ENCODE results near the gene IL4.

GRCh38 chr5:132690156-132690555, 16.4 kb downstream of the IL4 start:
- TF ChIP-seq ZNF510 (tag by site-specific recombination; IDR thresholded peaks at IDR 0.05; ENCODE audit: insufficient replicate concordance) (no peak), CTCF (tag by site-specific recombination; IDR thresholded peaks at IDR 0.05) (no peak), ZNF768 (tag by site-specific recombination; IDR thresholded peaks at IDR 0.05) (no peak), ZBTB7A (tag by site-specific recombination; IDR thresholded peaks at IDR 0.05; ENCODE audit: low read depth) (no peak), KLF10 (tag by site-specific recombination; IDR thresholded peaks at IDR 0.05) (no peak), ZNF544 (tag by site-specific recombination; IDR thresholded peaks at IDR 0.05) (no peak), ZNF792 (tag by site-specific recombination; IDR thresholded peaks at IDR 0.05) (no peak), TRIM28 (IDR thresholded peaks at IDR 0.05; ENCODE audit: borderline replicate concordance, low read length) (no peak), REST (tag by site-specific recombination; IDR thresholded peaks at IDR 0.05) (no peak), OSR2 (tag by site-specific recombination; IDR thresholded peaks at IDR 0.05) (no peak), ATF2 (tag by site-specific recombination; IDR thresholded peaks at IDR 0.05; ENCODE audit: low read depth) (no peak), YY1 (tag by site-specific recombination; IDR thresholded peaks at IDR 0.05) (no peak)
